ENCODE measurements around the gene NTPCR. TPM values are rescaled to one million over a fixed set of nuclear protein-coding genes. Genes with fewer than 3 reads are reported as not detected.

Gene NTPCR
- total RNA-seq, 1 donor from 2014 or later = 24.5 TPM

DNA sequence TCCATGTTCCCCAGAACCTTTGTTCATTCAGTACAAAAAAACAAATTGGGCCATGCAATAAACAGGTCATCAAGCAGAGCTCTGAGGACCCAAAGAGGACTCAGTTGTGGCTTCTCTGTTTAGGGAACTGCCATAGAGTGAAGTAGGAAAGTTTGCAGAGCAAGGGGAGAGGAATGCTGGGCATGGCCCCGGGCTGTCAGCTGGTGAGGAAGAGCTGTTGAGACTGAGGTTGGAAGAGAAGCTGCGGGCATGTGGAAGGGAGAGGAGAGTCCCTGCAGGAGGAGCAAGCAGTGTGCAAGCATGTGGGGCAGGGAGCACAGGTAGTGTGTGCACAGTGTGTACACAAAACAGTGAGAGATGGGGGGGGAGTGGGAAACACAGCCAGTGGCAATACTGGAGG is 71.8 kb downstream of the NTPCR start:
- Mint-ChIP-seq H3K27ac (no peak overlapping the region), H3K4me3 (no peak overlapping the region), H3K36me3 (ENCODE audit: low read depth) (peaks cover 8% of the 10 kb centered on the region), H3K27me3 (ENCODE audit: insufficient read depth) (no peaks in the 10 kb centered on the region), H3K9me3 (no peaks in the 10 kb centered on the region), H3K4me1 (ENCODE audit: low read depth) (no peaks in the 10 kb centered on the region)
- no peak for DNase-seq (ENCODE audit: low spot score)
- intact Hi-C loops (cut with micrococcal nuclease) = no loop called here

DNA sequence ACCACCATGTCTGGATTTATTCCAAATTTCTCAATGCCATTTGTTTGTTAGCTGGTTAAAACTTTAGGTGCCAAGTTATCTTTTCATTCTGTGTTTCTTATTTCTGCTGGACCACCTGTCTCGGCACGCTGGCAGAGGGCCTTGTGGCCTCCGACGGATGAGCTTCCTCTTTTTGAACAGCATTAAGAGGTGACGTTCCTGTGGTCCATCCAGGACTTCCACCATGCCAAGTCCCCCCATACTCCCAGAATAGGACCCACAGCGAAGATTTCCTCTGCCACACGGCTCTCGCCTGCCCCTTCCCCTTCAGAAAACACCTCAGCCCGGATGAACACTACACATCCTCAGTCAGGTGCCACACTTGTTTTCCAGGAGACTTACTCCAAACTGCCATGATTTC is 73.8 kb downstream of the NTPCR start:
- Mint-ChIP-seq H3K4me1 (ENCODE audit: low read depth) (no peaks in the 10 kb centered on the region), H3K27me3 (ENCODE audit: insufficient read depth) (no peaks in the 10 kb centered on the region), H3K36me3 (ENCODE audit: low read depth) (peaks cover 3% of the 10 kb centered on the region), H3K4me3 (no peak overlapping the region), H3K27ac (no peak overlapping the region), H3K9me3 (no peaks in the 10 kb centered on the region)
- no peak for DNase-seq (ENCODE audit: low spot score)
- intact Hi-C loops (cut with micrococcal nuclease) = loop anchor here (2.0 kb wide), 1 partner anchor 389 kb away; no protein-coding TSS in a partner anchor

DNA sequence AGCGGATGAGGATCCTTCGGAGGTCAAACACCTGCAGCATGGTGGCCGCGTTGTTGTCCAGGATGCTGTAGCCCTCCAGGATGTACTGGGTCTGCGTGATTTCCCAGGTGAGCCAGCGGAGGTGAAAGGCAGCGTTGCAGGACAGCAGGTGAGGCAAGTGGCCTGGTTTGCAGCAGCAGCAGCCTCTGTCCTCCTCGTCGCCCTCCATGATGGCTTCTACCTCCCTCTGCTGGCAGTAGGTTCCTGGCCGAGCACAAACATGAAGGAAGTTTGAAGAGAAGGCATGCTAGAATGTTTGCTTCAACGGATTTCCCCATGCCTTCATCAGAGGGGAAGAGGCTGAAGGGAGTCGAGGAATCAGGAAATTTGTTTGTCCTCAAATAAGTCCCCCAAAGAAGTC is 74.7 kb downstream of the NTPCR start:
- DNase-seq (ENCODE audit: low spot score) = no peak
- Mint-ChIP-seq H3K36me3 (ENCODE audit: low read depth) (peaks cover 2% of the 10 kb centered on the region), H3K27ac (no peak overlapping the region), H3K4me3 (no peak overlapping the region), H3K27me3 (ENCODE audit: insufficient read depth) (no peaks in the 10 kb centered on the region), H3K9me3 (no peaks in the 10 kb centered on the region), H3K4me1 (ENCODE audit: low read depth) (no peaks in the 10 kb centered on the region)
- intact Hi-C loops (cut with micrococcal nuclease) = loop anchor here (2.0 kb wide), 1 partner anchor 390 kb away; no protein-coding TSS in a partner anchor

DNA sequence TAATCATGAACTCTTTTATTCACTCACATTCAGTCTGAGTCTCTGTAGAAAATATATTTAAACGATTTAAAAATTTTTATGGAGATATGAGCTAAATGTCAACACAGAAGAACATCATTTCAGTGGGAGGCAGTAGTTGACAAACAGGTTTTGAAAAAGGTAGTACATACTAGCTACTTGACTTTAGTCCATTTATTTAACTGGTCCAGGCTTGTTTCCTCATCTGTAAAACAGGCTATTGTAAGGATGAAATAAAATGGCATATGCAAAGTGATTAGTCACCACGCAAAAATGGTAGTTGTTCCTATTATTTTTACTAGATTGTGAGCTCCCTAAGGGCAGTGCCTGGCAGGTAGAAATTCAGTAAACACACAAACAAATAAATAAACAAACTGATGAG is 75.2 kb downstream of the NTPCR start:
- intact Hi-C loops (cut with micrococcal nuclease) = loop anchor here (2.0 kb wide), 1 partner anchor 391 kb away; no protein-coding TSS in a partner anchor

DNA sequence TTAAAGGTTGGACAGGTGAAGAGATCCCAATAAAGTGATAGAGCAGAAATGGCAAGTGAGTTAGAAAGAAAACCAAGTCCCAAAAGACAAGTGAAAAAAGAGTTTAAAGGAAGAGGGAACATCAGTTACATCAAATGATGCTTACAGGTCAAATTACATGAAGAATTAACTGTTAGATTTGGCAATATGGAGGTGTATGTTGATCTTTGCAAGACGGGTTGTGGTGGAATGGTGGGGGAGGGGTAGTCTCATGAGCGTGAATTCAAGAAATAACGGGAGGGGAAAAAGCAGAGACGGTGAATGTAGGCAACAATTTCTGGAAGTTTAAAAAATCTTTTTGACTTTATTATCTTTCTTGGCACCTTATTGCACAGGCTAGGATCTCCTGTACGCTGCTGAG is 76.6 kb downstream of the NTPCR start:
- Mint-ChIP-seq H3K27me3 (ENCODE audit: insufficient read depth) (no peaks in the 10 kb centered on the region), H3K4me3 (no peak overlapping the region), H3K9me3 (no peaks in the 10 kb centered on the region), H3K36me3 (ENCODE audit: low read depth) (peaks cover 6% of the 10 kb centered on the region), H3K27ac (no peak overlapping the region), H3K4me1 (ENCODE audit: low read depth) (no peaks in the 10 kb centered on the region)
- DNase-seq (ENCODE audit: low spot score) = no peak
- intact Hi-C loops (cut with micrococcal nuclease) = no loop called here

More for the DNA sequence above, 75.2 kb downstream of the NTPCR start:
- H3K36me3 Mint-ChIP-seq (ENCODE audit: low read depth) = peaks cover 2% of the 10 kb centered on the region
- H3K9me3 Mint-ChIP-seq = no peaks in the 10 kb centered on the region
- no peak overlapping the region for H3K27ac Mint-ChIP-seq
- no peaks in the 10 kb centered on the region for H3K27me3 Mint-ChIP-seq (ENCODE audit: insufficient read depth)
- H3K4me3 Mint-ChIP-seq = no peak overlapping the region
- no peaks in the 10 kb centered on the region for H3K4me1 Mint-ChIP-seq (ENCODE audit: low read depth)
- no peak for DNase-seq (ENCODE audit: low spot score)

DNA sequence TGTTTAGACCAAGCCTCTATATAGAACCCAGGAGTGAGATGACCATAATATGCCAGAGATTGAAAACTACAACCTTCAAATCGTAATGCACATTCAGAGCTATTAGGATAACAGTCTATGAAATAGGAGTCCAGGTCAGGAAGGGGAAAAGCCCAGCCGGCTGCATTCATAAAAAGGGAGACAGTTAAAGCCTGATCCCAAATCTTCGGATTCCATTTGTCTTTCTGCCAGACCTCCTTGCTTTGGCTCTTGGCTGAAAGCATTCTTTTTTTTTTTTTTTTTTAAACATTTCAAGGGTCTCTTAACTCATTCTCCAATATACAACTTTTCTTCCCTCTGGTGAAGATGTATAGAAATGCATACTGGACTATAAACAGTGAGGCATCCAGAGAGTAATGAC is 81.1 kb downstream of the NTPCR start:
- Mint-ChIP-seq H3K9me3 (no peaks in the 10 kb centered on the region), H3K4me1 (ENCODE audit: low read depth) (no peaks in the 10 kb centered on the region), H3K27ac (no peak overlapping the region), H3K36me3 (ENCODE audit: low read depth) (peaks cover 3% of the 10 kb centered on the region), H3K4me3 (no peak overlapping the region), H3K27me3 (ENCODE audit: insufficient read depth) (no peaks in the 10 kb centered on the region)
- no peak for DNase-seq (ENCODE audit: low spot score)
- intact Hi-C loops (cut with micrococcal nuclease) = no loop called here

- Mint-ChIP-seq H3K4me1 (ENCODE audit: low read depth) (no peaks in the 10 kb centered on the region), H3K4me3 (no peak overlapping the region), H3K36me3 (ENCODE audit: low read depth) (peaks cover 3% of the 10 kb centered on the region), H3K27ac (no peak overlapping the region), H3K9me3 (no peaks in the 10 kb centered on the region), H3K27me3 (ENCODE audit: insufficient read depth) (no peaks in the 10 kb centered on the region)
- no peak for DNase-seq (ENCODE audit: low spot score)
- intact Hi-C loops (cut with micrococcal nuclease) = no loop called here
These were observed 82.5 kb downstream of the NTPCR start for GRCh38 chr1:233032916-233033315.

- intact Hi-C loops (cut with micrococcal nuclease) = no loop called here
- Mint-ChIP-seq H3K27me3 (ENCODE audit: insufficient read depth) (no peaks in the 10 kb centered on the region), H3K4me3 (no peak overlapping the region), H3K9me3 (no peaks in the 10 kb centered on the region), H3K36me3 (ENCODE audit: low read depth) (peaks cover 3% of the 10 kb centered on the region), H3K27ac (no peak overlapping the region), H3K4me1 (ENCODE audit: low read depth) (no peaks in the 10 kb centered on the region)
- DNase-seq (ENCODE audit: low spot score) = no peak
These were observed 83.0 kb downstream of the NTPCR start for GRCh38 chr1:233033361-233033760.

Other genes with a start within 250 kb of the NTPCR start
- 3.3 and 3.4 TPM in 2 replicates for gene MAP10, start 145.2 kb upstream of the NTPCR start, total RNA-seq